GM18873 (cell line): ENCODE results near the gene TBX2.

Experiments used
- ATAC-seq: cut with Tn5 transposase; IDR thresholded peaks from one replicate; pipeline ENCODE4 v1.9.1; 2021; ENCODE audit warnings: mild to moderate bottlenecking, moderate library complexity, moderate number of reproducible peaks; ENCODE audit not compliant: unreplicated experiment, low FRiP score

TBX2 gene

DNA sequence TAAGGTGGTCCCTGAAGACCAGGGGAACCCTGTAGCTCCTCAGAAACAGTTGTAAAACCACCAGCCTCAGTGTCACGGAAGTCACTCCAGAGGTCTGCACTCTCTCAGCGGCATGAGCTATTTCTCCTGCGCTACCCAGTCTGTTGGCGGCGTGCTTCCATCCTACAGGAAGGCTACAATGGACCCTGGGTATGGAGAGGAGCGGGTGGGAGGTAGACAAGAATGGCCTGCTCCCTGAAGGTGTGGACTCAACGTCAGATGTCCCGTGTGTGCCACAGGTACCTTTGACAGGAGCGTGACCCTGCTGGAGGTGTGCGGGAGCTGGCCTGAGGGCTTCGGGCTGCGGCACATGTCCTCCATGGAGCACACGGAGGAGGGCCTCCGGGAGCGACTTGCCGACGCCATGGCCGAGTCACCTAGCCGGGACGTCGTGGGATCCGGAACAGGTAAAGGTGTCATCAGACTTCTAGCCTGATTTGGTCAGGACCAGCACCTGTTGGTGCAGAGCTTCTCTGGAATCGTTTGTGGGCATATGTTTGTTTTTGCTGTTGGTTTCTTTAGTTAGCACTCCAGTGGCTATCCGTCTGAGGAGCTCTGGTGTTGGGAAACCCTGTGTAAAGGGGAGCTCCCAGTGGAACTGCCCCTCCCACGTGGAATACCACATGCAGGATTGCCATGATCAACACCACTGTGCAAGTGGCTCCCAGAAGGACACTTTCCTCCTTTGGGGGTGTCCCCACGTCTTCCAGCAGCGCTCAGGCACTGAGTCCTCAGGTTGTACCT is 31.4 kb upstream of the TBX2 start:
- ATAC-seq, result no peak

DNA sequence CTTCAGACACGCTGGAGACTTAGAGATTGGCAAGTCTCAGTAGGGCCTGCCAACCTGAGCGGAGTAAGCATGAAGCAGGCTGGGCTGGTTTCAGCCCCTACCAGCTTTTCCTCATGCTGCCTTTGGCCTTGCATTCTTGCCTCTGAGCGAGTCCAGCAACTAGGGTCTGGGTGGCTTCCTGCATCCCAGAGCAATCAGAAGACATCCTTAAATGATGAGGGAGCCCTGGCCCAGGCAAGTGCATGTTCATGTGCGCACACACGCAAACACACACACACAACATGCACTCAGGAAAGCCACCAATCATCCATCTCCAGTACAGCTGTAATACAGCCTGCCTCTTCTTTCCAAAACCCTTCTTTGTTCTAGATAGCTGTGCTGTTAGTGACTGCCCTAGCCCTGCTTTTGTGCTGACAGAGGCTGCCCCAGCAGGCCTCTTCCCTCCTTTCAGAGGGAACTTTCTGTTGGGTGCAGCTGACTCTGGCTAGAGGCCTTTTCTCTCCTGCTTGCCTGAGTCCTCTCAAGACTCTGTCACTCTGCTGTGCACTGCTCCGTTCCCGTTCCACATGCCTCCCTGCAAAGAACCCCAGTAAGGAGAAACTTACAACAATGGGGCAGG is 30.7 kb upstream of the TBX2 start:
- no peak for ATAC-seq

DNA sequence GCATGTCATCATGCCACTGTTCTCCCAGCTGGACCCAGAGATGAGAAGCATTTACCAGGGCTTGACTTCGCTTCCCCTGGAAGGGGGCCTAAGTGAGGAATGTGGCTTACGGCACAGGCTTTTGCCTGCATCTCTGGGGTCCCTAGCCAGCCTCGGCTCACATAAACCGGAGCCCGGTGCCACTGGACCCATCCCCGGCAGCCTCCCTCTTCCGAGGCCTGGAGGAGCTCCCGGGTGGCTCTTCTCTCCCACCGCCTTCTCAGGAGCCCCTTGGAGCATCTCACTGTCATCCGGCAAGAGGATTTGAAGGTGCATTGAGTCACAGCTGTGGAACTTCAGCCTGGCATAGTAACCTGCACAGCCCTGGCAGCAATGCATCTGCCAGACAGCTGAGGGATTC is 29.9 kb upstream of the TBX2 start:
- no peak for ATAC-seq

DNA sequence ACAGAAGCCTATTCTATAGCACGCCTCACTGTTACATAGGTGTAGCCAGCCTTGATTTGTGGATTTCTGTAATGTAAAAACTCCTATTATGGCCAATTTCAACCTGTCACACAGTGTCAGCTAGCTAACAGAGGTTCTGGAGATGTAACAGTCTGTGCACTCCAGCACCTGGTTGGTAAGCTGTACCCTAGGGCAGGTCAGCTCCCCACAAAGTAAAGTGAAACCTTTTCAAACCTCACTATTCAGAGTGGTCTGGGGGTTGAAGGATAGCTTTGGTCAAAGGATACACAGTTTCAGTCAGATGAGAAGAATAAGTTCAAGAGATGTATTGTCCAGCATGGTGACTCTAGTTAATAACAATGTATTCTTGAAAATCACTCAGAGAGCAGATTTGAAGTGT is 28.5 kb upstream of the TBX2 start:
- no peak for ATAC-seq

DNA sequence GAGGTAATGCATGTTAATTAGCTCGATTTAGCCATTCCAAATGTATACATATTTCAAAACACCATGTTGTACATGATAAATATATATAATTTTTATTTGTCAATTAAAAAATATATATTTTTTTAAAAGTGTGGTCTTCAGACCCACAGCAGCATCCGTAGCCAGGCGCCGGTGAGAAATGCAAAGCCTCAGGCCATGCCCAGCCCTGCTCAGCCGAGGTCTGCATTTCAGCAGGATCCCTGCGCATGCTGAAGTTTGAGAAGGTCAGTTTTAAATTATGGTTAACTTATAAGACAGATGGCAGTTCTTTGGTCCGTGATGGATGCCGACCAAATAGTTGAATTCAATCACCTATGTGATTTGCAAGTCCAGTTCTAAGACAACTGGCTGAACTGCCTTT is 28.0 kb upstream of the TBX2 start:
- ATAC-seq, result no peak

DNA sequence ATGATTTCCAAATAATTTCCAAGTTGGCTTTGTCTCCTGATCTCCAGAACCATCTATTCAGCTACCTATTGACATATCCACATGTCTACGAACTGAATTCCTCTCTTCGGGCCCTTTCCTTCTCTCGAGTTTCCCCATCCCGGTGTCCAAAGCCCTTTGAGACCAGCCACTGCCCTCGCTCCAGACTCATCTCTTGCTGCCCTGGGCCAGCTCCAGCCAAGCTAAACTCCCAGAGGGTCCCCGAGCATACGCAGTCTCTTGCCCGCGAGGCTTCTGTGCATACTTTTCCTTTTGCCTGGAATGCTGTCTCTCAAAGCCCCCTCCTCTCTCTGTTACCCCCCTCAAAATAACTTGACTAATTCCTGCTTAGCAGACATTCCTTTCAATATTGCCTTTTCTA is 27.2 kb upstream of the TBX2 start:
- no peak for ATAC-seq

DNA sequence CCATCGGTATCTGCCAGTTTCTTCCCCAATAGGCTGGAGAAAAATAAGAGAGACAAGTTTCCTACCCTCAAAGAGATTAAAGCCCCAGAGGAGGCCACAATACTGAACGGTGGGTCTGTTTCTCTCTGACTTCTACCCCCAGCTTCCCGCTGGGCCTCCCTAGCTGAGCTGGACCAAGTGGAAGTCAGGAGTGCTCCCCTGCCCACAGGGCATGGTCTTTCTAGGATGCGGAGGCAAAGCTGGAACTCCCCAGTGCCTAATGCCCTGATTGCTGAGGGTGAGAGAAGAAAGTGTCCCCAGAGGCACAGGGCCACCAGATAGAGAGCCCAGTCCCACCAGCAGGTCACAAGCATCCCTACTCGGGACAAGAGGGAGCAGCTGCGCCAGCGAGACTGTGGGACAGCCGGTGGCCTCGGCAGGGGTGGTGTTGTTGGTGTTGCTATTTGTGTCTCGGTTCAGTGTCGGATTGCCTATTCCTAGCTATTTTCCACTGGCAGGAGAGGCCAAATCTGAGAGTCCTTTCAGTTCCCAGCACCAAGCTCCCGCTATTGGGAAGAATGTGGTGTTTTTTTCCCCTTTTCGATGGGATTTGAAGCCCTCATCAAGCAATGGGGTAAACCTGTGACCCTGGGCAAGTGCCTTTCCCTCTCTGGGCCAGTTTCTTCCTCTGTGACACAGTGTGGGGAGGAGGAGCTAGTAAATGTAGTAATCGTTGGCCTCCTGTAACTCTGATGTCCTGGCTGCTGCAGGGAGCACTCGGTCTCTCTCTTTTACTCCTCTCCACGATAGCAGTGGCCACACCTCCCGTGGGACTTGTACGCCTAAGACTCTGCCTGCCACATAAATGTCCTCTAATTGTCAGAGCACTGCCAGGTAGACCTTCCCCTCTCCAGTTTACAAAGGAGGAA is 22.5 kb upstream of the TBX2 start:
- no peak for ATAC-seq

DNA sequence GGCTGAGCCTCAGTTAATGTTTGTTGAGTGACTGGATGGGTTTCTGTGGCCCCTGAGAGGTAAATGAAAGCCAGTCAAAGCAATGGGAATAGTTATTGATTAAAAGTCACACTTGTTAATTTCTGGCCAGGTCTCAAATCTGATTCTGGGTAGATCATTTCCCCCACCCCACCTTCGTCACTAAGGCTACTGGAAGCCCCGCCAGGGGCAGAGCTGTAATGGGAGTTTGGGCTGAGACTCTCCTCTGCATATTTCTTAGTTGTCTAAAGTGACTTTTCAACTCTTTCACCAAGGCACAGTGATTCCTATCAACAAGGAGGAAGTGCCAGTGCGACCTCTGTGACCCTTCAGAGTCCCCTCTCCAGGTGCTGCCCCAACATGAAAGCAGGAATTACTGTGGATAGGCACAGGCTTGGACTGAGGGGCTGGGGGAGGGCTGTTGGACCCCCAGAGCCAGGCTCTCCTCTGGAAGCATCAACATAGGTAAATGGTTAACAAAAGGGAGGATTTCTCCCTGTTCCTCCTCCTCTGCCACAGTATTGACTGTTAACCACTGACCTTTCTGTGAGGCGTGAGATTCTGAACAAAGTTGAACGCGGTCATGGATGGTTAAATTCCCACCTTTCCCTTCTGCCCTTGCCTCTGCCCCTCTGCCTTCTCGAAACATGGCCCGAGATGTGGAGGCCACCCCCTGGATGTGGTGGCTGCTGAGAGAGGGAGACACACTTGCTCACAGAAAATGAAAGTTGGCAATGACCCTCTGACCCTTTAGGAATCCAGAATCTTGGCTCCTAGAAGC is 20.8 kb upstream of the TBX2 start:
- no peak for ATAC-seq

DNA sequence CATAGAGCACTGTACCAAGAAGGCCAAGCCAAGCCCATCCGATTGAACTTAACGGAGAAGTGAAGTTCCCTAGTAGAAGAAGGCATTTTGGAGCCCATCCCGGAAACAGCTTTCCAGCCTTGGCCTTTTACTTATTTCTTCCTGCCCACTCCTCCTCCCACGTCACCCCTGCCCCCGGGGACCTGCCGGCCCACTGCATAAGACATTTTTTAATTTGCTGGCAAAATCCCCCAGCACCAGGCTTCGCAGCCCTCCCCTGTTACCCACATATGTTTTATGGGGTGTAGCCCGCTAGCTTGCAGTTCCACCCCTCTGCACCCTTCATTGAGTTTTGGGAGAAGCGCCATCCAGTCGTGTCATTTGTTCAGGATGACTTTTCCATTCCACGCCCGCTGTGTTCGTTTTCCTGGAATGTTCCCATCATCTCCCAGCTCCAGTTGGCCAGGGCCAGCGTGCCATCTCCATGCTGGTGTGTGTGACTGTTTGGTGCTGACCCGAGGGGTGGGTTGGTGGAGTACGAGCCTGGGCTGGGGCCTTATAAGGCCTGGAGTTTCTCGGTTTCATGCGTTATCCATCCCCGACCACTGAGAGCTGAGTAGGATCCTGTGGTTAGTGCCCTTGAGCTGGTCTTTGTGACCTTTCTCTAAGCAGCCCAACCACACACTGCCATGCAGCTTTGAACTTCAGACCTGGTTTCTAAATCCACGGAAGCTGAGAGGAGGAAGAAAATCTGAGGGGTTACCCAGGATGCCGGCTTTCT is 20.0 kb upstream of the TBX2 start:
- ATAC-seq, result no peak

DNA sequence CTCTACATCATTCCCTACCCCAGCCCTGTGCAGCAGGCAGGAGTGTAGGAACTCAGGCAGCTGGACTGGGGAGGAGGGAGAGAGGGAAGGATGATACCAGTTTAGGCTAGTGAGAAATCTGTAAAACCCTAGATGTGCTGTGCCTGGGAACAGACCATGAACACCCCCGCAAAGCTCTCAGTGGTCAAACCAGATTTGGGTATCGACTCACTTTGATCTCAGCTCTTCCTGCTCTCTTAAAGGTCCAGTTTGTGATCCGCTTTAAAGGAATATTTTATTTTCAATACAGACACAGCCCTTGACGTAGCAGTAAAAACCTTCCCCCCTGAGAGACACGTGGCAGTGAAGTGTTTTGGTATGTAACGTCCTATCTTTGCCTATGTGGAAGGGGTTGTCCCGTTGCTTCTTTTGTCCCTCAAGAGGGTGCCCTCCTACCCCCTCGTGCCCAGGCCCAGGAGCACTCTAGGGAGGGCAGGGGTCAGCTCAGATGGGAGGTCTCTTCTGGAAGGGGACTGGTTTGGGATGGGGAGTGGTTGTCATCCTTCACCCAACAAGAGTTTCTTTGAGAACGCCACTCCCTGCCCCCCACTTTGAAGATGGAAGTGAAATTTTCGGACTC is 19.3 kb upstream of the TBX2 start:
- ATAC-seq, result no peak

DNA sequence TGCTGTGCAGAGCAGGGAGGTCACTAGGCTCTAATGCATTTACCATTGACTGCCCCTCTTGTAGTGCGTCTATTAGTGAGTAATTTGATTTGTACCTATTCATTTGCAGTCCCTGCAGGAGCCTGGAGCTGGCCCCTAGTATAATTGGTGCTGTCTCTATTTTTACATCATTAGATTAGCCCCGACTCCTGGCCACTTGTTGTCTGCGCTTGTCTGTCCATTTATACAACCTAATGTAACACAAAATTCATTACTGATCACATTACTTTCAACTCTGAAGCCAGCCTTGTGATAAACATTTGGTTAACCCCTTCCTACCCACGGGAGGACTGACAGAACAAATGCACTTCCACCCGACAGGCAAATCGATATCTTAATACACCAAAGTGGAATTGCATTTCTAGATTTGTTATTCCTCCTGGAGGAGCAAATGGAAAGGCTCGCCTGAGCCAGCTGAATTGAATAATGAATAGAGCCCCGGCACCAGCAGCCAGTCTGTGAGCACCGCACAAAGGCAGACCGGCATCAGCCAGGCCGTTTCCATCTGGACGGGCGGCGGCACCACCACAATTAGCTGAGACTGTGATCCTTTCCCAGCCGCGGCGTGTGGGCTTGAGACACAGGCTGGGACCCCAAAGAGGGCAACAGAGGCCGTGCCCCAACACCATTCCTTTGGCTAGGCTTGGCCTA is 18.7 kb upstream of the TBX2 start:
- no peak for ATAC-seq

DNA sequence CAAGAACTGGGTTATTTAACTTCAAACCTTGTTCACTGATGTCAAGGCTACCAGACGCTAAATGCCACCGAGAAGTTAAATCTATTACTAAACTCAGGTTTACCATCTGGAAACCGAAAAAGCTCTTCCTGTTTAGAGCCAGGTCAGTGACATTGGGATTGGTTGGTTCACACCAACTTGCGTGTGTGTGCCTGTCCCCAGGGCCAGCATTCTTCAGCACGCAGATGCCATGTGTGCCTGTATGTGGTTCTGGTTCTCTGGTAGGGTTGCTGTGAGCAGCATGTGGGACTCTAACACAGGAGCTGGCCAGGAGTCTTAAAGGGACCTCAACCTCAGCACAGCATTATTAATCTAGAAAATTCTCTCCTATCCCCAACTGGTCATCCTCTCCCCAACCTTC is 18.1 kb upstream of the TBX2 start:
- no peak for ATAC-seq

DNA sequence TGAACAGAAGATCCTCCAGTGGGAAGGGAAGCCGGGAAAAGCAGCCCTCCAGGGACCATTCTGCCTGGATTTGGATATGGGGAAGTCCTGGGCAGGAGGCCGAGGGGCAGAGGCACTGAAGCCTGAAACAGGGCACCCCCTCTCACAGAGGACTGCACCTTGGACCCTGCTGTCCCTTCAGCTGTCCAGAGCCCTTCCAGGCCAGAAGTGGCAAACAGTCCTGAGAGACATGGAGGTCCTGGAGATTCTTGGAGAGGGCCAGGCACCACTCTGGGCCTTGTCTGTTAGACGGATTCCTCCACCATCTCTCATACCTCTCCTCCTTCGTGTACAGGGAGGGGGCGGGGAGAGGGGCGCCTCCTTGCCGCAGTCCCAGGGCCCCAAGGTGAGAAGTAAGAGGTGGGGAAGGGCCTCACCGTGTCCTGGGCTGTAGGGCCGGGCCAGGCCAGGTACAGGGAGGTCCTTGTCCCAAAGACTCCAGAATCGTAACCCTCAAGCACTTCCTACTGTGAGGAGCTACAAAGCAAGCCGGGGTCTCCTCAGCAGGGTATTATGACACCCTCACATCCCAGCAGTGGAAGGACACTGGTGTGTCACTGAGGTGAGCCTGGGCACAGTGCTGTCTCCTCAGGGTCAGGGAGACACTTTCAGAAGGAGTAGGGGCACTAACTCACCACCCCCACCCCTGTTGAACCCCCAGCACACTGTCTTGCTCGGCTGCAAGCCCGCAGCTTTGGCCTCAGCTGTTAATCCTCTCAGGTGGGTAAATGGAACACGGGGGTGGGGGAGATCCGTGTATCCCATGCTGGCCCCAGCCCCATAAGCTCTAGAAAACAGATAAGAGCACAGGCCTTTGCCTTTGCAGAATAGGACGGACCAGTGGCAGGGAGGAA is 16.6 kb upstream of the TBX2 start:
- no peak for ATAC-seq

DNA sequence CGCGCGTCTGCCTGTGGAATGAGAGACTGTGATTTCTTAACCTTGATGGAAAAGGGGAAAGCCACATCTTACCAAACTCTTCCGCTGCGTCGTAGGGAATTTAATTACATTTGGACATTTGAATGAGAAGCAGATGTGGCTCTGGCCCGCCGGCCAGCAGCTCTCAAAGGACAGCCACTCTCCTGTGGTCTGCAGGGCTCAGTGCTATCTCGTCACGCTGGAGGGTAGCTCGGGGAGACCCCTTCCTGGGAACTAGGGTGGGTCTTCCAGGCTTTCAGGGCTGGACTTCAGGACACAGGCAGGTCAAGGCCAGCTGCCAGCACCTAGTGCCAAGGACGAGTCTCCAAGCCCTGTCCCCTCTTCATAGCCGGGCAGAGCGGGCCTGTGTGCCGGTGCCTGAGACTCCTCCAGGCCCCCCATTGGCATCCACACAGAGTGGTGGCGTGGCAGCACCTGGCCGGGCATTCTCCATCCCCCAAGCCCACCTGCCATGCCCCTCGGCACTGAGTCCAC is 15.9 kb upstream of the TBX2 start:
- ATAC-seq, result no peak

DNA sequence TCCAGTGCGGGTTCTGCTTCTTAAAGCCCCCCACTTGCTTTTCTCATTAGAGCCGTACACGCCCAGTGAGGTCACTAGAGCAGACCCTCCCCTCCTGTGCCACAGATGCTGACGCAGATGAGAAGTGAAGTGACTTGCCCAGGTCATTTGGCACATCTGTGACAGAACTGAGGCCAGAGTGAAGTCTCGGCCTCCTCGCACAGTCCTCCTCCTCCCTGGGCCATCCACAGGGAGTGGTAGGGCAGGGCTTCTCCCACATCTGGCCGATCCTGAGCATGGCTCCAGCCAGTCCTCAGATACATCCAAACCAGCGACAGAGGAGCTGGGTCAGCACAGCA is 15.3 kb upstream of the TBX2 start:
- no peak for ATAC-seq

DNA sequence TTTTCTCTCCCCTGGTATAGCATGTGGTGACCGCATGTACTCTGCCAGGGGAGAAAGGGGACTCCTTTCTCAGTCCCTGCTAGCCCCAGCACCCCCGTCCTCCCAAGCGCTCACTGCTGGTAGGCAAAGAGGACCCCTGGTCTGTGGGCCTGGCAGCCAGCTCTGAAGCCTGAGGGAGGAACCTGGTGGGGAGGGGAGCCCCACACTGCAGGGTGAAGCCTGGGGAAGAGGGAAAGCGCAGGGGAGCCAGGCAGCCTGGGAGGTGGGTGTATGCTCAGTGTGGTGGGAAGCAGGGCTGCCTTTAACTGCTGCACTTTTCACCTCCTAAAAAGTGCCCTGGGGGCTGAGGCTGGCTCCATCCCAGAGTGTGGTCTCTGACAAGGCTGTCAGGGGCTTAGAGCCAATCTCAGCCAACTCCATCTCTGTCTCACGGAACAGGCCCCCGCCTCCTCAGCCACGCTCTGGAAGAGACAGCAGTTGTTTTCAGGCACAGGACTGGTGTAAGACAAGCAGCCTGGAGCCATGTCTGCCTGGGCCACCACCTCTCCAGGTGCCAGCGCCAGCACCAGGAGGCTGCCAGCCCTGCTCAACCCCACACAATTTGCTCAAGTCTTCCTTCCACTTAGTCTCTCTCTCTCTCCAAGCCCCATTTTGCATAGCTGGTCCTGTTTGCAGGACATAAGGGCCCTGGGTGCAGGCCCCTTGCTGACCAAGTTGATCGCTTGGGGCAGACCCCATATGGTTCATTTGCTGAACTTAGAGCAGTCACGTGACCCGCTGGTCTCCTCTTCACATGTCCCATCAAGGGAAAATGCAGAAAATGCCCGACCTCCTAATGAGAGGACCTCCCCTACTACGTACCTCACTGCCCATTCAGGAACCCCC is 14.7 kb upstream of the TBX2 start:
- no peak for ATAC-seq
